GM12872 (cell line): ENCODE data around the gene FAHD1.

Source experiments
- TF ChIP-seq, protein P1 (sequence below): IDR thresholded peaks from 3 replicates; pipeline ENCODE4 v1.5.1; 2011; ENCODE audit warnings: low read depth, mild to moderate bottlenecking, low read length, moderate library complexity; ENCODE audit not compliant: insufficient read depth

Gene FAHD1

DNA sequence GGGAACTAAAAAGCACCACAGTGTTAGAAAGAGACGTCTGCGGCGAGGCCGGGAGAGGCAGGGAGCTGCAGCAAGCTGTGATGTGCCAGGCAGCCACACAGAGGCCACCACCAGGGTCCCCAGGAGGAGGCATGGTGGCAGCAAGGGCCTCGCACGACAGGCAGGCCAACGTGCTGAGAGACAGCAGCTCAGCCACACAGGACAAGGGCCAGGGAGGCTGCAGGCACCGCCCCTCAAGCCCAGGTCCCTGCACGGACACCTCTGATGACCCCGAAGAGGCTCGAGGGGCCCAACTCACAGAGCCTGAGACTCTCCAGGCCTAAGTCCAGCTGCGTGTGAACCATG lies 6.1 kb upstream of the FAHD1 start:
- TF ChIP-seq, protein P1, sequence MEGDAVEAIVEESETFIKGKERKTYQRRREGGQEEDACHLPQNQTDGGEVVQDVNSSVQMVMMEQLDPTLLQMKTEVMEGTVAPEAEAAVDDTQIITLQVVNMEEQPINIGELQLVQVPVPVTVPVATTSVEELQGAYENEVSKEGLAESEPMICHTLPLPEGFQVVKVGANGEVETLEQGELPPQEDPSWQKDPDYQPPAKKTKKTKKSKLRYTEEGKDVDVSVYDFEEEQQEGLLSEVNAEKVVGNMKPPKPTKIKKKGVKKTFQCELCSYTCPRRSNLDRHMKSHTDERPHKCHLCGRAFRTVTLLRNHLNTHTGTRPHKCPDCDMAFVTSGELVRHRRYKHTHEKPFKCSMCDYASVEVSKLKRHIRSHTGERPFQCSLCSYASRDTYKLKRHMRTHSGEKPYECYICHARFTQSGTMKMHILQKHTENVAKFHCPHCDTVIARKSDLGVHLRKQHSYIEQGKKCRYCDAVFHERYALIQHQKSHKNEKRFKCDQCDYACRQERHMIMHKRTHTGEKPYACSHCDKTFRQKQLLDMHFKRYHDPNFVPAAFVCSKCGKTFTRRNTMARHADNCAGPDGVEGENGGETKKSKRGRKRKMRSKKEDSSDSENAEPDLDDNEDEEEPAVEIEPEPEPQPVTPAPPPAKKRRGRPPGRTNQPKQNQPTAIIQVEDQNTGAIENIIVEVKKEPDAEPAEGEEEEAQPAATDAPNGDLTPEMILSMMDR = no peak

DNA sequence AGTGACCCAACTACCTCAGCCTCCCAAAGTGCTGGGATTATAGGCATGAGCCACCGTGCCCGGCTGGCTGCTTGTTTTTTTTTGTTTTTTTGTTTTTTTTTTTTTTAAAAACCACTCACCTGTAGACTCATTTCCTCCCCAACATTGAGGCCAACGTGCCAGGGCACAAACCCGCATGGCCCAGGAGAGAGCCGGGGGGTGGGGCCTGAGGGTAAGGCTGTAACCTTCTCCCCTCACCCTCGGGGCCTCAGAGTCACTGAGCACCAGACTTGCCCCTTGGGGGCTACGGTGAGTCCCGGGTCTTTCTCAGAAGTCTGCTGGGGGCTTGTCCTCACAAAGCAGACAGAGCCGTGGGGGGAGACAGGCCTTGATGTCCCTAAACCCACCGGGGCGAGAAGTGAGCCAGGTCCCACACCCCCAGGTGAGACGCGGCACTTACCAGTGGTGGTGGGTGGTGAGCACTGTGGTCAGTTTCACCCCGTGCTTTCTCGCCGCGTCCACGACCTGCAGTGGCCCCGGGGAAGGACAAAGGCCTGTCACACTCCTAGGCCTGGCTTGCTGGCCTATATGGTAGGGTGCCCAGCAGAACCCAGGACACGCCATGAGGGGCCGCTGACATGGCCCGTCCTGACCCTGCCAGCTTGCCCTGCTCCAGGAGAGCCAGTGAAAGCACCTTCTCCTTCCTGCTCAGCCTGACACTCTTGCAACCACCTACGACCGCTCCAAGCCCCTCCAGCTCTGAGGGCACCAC lies 5.0 kb upstream of the FAHD1 start:
- TF ChIP-seq, protein P1 = no peak

DNA sequence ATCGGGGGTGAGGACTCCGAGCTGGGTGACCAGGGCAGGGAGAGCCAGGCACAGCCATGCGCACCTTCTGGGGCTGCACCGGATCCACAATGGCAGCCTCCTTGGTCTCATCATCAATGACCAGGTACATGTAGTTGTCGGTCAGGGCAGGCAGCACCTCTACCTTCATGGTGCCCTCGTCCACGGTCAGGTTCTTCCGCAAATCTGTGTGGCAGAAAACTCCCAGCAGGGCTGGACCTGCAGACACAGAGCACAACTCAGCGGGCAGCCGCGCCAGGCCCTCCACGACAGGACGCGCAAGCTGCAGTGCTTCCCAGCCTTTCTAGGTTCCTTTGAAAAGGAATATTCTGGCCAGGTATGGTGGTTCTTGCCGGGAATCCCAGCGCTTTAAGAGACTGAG lies 4.2 kb upstream of the FAHD1 start:
- TF ChIP-seq, protein P1 = no peak

DNA sequence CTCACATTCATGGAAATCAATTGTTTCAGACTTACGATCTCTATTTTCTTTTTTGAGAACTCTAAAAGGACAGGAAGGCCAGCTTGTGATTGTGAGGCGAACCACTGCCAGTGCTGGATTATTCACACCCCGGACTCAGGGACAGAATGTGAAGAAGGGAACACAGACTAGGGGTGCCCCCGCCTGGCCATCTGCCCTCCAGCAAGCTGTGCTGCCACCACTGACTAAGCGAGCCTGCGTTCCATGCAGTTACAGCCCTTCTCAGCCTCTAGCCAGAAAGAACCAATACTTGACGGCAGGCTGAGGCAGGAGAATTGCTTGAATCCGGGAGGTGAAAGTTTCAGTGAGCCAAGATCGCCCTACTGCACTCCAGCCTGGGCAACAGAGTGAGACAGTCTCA lies 3.2 kb upstream of the FAHD1 start:
- TF ChIP-seq, protein P1 = peak; percentile 31; the same call in 2 of the 3 replicates

DNA sequence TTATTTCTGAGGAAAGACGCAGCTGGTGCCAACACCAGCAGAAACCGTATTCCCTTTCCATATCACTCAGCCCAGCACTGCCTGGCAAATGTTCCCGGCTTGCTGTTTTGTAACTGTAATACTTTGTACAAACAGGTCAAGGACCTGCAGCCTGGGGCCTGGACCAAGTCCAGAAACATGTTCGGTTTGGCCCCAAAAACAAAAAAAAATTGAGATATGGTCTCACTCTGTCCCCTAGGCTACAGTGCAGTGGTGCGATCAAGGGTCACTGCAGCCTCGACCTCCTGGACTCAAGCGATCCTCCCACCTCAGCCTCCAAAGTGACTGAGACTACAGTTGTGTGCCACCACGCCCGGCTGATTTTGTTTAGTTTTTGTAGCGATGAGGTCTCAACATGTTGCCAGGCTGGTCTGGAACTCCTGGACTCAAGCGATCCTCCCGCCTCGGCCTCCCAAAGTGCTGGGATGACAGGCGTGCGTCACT lies 1.6 kb upstream of the FAHD1 start:
- TF ChIP-seq, protein P1 = no peak

DNA sequence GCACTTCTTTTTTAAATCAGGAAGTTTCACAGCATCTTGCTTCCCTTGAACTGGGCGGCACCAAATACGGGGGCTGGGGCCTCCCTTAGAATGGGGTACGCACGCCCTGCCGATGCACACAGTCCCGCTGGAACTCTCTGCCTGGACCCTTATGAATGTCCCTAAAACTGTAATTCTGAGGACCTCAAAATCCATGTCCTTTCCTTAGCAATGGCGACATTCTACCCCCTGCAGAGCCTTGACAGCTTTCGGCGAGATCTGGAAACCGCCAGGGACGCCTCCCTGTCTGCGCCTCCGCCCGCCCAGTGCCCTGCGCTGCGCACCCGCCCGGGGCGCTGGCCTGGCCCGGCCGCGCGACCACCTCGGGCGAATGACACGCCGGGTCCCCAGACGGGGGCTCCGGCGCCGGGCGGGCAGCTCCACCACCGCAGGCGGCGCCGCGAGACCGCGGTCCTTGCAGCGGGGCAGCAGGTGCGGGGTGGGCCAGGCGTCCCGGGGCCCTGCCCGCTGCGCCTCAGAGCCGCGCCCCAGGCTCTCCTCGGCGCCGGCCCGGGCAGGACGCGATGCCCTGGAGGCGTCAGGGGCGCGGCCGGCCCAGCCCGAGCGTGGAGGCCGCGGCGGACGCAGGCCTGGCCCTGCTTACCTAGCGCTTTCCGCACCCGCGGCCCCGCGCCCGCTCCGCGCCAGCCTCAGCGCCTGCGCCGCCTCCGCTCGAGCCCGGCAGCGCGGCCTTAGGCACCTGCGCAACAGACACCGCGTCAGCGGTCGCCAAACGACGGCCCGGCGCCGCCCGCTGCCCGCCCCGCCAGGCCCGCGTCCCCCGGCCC lies 929 bp upstream of the FAHD1 start:
- TF ChIP-seq, protein P1 = no peak

DNA sequence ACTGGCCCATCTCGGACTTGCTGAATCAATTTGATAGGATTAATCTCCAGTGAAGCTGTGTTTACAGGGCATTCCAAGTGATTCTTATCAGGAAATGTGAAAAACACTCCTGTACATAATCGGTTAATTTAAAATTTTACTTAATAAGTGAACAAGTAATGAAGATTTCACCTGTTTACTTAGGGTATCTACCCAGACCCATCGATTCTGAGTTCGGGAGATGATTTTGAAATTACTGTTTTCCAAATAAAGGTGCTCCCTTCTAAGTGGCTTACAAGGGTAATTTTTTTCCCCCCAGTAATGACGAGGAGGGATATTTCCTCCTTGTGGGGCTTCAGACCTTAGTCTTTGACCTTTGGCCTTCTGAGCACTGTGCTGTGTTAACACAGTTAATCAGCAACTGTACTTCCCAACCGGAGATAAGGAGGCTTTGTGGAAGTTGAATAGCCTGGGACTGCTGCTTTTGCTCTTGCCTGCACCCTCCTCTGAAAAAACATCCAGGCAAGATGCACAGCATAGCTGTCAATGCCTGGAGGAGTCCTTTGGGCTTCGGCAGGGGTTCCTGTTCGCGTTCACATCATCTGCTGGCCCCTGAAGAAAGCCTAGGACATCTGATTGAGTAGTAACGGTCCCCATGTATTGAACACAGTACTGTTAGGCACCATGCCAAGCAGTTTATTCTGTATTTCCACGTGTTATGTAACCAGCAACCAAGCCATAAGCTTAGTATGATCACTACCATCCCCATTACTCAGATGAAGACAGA lies 1.8 kb downstream of the FAHD1 start:
- TF ChIP-seq, protein P1 = no peak
